Fibroblast of the aortic adventitia (primary cell): ENCODE data around the gene XYLB. TPM values are rescaled to one million over a fixed set of nuclear protein-coding genes. Genes with fewer than 3 reads are reported as not detected.

Experiments
- DNase-seq: peaks from one replicate; pipeline ENCODE4 v3.0.0-alpha.2; 2010; ENCODE audit warnings: low read depth
- H3K4me3 ChIP-seq: 2 replicates; pipeline ENCODE4 v1.5.1; 2011; ENCODE audit warnings: low read depth, mild to moderate bottlenecking, control low read depth, low read length, moderate library complexity
- CTCF ChIP-seq: IDR thresholded peaks from 2 replicates; pipeline ENCODE4 v1.5.1; 2011; ENCODE audit warnings: mild to moderate bottlenecking, low read length, control low read depth, inconsistent platforms; ENCODE audit not compliant: insufficient read depth
- small RNA-seq: library from RNA; depleted of rRNA; stranded (forward); fragments of <200 nt; gene quantifications from one replicate; pipeline ENCODE3, GENCODE V24; 2012
- total RNA-seq: library from RNA; depleted of rRNA; stranded (reverse); fragments of >200 nt; gene quantifications from 2 replicates; pipeline ENCODE4 v1.2.3, GENCODE V29; 2012; ENCODE audit warnings: low replicate concordance

XYLB gene
- total RNA-seq, 1 donor = 12.2 TPM

GRCh38 chr3:38460377-38461270 lies 114.0 kb downstream of the XYLB start:
- TF ChIP-seq CTCF = no peak
- no peak for DNase-seq
- H3K4me3 ChIP-seq = no peak overlapping the region

Small RNA genes lying within 50 kb of the gene (small RNA-seq; reads per million reads assigned to genes)
- gene RNU6-235P = not detected

Other genes with a start within 250 kb of the XYLB start
- gene ACAA1, start 209.7 kb upstream of the XYLB start, total RNA-seq = 20.6 and 40.9 TPM in 2 replicates
- gene MYD88, start 208.1 kb upstream of the XYLB start, total RNA-seq = 8.3 and 20.7 TPM in 2 replicates
- 36.2 and 38.0 TPM in 2 replicates for gene OXSR1, start 181.2 kb upstream of the XYLB start, total RNA-seq
- gene SLC22A13, start 81.0 kb upstream of the XYLB start, total RNA-seq = 0.45 TPM in 1 of 2 replicates, not detected in the other
- gene SLC22A14, start 64.5 kb upstream of the XYLB start, total RNA-seq = not detected in 2 replicates
- 1.6 and 2.5 TPM in 2 replicates for gene ACVR2B, start 107.1 kb downstream of the XYLB start, total RNA-seq
- 14.4 and 39.6 TPM in 2 replicates for gene EXOG, start 149.6 kb downstream of the XYLB start, total RNA-seq